ENCODE results near the gene KLK5. TPM values are rescaled to one million over a fixed set of nuclear protein-coding genes. Genes with fewer than 3 reads are reported as not detected.

The KLK5 gene
- total and polyA plus RNA-seq, 12 donors = not detected

DNA sequence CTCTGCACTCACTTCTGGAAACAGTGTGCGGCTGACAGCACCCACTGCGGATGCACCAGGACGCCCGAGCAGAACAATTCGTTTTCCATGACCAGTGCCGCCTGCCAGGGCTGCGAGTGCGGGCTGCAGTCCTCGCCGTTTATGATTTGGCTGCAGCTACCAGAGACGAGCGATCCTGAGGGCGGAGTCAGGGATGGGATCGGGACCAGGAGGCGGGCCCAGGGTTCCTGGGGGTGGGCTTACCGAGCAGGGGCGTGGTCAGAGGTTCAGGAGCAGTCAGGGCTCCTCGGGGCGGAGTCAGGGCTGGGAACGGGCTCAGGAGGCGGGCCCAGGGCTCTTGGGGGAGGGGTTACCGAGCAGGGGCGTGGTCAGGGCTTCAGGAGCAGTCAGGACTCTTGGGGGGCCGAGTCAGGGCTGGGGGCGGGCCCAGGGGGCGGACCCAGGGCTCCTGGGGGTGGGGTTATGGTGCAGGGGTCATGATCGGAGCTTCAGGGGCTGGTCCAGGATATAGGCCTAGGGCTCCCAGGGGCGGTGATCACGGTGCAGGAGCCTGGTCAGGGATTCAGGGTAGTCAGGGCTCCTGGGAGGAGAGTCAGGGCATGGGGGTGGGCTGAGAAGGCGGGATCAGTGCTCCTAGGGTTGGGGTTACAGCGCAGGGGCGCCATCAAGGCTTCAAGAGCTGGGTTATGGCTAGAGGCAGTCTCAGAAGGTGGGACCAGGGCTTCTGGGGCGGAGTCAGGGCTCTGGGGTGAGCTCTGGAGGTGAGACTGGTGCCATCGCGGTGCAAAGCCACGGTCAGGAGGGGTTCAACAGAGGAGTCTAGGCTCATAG is 43.4 kb downstream of the KLK5 start:
- ATAC-seq = peak in 2 of 8 donors; percentile 22 to 39
- Histone ChIP-seq H3K27ac (no peak overlapping the region), H3K9me3 (no peaks in the 10 kb centered on the region), H3K4me3 (no peak overlapping the region), H3K36me3 (no peaks in the 10 kb centered on the region), H3K4me1 (peaks cover 0 to 5% (median 0%) of the 10 kb centered on the region in 9 donors), H3K27me3 (peaks cover 0 to 89% (median 80%) of the 10 kb centered on the region in 7 donors)
- intact Hi-C loops (cut with DNase I) = no loop called here
- TF ChIP-seq, protein P1, sequence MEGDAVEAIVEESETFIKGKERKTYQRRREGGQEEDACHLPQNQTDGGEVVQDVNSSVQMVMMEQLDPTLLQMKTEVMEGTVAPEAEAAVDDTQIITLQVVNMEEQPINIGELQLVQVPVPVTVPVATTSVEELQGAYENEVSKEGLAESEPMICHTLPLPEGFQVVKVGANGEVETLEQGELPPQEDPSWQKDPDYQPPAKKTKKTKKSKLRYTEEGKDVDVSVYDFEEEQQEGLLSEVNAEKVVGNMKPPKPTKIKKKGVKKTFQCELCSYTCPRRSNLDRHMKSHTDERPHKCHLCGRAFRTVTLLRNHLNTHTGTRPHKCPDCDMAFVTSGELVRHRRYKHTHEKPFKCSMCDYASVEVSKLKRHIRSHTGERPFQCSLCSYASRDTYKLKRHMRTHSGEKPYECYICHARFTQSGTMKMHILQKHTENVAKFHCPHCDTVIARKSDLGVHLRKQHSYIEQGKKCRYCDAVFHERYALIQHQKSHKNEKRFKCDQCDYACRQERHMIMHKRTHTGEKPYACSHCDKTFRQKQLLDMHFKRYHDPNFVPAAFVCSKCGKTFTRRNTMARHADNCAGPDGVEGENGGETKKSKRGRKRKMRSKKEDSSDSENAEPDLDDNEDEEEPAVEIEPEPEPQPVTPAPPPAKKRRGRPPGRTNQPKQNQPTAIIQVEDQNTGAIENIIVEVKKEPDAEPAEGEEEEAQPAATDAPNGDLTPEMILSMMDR (IDR thresholded peaks at IDR 0.05) = no peak
- 2% methylated on average over 36 of the region's 36 CpGs for whole genome bisulfite sequencing, 2 donors
- DNase-seq = peak in 1 of 2 donors; percentile 22

- peaks cover 0 to 5% (median 0%) of the 10 kb centered on the region in 9 donors for H3K4me1 ChIP-seq
- no peaks in the 10 kb centered on the region for H3K36me3 ChIP-seq
- TF ChIP-seq, protein P1 (IDR thresholded peaks at IDR 0.05) = no peak
- WGBS, 2 donors = 55% methylated on average over 25 of the region's 25 CpGs
- intact Hi-C loops (cut with DNase I) = no loop called here
- H3K4me3 ChIP-seq = no peak overlapping the region
- DNase-seq = no peak
- no peak overlapping the region for H3K27ac ChIP-seq
- no peaks in the 10 kb centered on the region for H3K9me3 ChIP-seq
- peaks cover 0 to 95% (median 80%) of the 10 kb centered on the region in 7 donors for H3K27me3 ChIP-seq
- peak in 1 of 8 donors; percentile 50 for ATAC-seq
Observed at GRCh38 chr19:50908336-50908735, 44.5 kb downstream of the KLK5 start.

DNA sequence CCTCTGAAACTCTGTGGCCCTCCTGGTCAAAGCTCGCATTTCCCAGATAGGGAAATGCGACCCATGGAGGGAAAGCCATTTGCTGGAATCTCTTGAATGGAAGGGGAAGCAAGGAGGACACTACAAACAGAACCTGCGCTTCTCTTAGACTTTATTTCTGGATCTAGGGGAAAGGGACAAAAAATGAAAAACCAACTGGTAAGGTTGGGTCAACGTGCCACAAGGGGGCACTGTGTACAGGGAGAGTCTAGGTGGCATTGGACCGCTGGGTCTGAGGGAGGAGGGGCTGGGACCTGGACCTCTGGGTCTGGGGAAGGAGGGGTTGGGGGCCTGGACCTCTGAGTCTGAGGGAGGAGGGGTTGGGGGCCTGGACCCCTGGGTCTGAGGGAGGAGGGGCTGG is 46.6 kb downstream of the KLK5 start:
- ATAC-seq = no peak
- DNase-seq = no peak
- H3K36me3 ChIP-seq = no peaks in the 10 kb centered on the region
- peaks cover 0 to 5% (median 0%) of the 10 kb centered on the region in 9 donors for H3K4me1 ChIP-seq
- H3K9me3 ChIP-seq = no peaks in the 10 kb centered on the region
- WGBS, 2 donors = 11 to 19% methylated on average over 5 of the region's 5 CpGs
- no peak overlapping the region for H3K27ac ChIP-seq
- H3K27me3 ChIP-seq = peaks cover 0 to 82% (median 58%) of the 10 kb centered on the region in 7 donors
- TF ChIP-seq, protein P1 (IDR thresholded peaks at IDR 0.05) = peak in 7 of 9 donors; percentile 17 to 43 (median 22)
- H3K4me3 ChIP-seq = no peak overlapping the region
- intact Hi-C loops (cut with DNase I) = no loop called here

DNA sequence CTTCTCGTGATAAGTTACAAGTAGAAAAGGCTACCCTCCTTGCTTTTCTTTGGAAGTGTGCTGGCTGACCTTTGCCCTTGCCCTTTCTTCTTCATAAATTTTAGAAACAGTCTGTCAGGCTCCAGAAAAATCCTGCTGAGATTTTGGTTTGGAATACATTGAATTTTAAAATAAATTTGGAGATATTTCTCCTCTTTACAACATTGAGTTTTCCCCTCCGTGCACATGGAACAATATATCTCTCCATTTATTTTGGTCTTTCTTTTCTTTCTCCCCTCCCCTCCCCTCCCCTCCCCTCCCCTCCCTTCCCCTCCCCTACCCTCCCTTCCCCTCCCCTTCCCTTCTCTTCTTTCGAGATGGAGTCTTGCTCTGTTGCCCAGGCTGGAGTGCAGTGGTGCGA is 50.2 kb downstream of the KLK5 start:
- intact Hi-C loops (cut with DNase I) = no loop called here
- H3K4me1 ChIP-seq = no peaks in the 10 kb centered on the region
- WGBS, 2 donors = 65 to 74% methylated on average over 2 to 3 of the region's 4 CpGs

More for the DNA sequence above, 50.2 kb downstream of the KLK5 start:
- TF ChIP-seq, protein P1 (IDR thresholded peaks at IDR 0.05) = no peak
- ATAC-seq (no peak), DNase-seq (no peak)
- H3K9me3 ChIP-seq = no peaks in the 10 kb centered on the region
- H3K27ac ChIP-seq = no peak overlapping the region
- no peaks in the 10 kb centered on the region for H3K36me3 ChIP-seq
- no peak overlapping the region for H3K4me3 ChIP-seq
- peaks cover 0 to 59% (median 48%) of the 10 kb centered on the region in 7 donors for H3K27me3 ChIP-seq
